Right ventricle myocardium inferior (tissue), 1 donor: Measurements from ENCODE around the gene SIGLEC14. TPM values are rescaled to one million over a fixed set of nuclear protein-coding genes. Genes with fewer than 3 reads are reported as not detected.
"Not testable (repeated sequence)": the region's sequence is repeated elsewhere in the genome, so short reads cannot be mapped to it uniquely, and the experiment has no call there.

Experiments used
- ATAC-seq: fragments of 200-7000 bp; cut with Tn5 transposase; one replicate; pipeline ENCODE4 v1.9.1; 2020; ENCODE audit warnings: mild to moderate bottlenecking, moderate library complexity
- DNase-seq: peaks from one replicate; pipeline ENCODE4 v3.0.0; 2021; ENCODE audit errors: missing footprints
- intact Hi-C: fragments of 100-400 bp; cut with DNase I; formaldehyde crosslinking; loops from one replicate; pipeline ENCODE4 v1.11.0; 2022
- long read RNA-seq: library from polyadenylated mRNA; unstranded; transcript quantifications from one replicate; pipeline ENCODE4 v2.0.0, GENCODE V29; 2021
- total RNA-seq: library from RNA; stranded (reverse); fragmentation: NEBNext Ultra II Directional; extraction: Animal tissue kit (Norgen Biotek cat#: 25700); gene quantifications from one replicate; pipeline ENCODE4 v1.2.1, GENCODE V29; 2021
- donor health status: DM: no; HTN: yes; CAD: no; lungs with severe emphysema.

The SIGLEC14 gene, protein sequence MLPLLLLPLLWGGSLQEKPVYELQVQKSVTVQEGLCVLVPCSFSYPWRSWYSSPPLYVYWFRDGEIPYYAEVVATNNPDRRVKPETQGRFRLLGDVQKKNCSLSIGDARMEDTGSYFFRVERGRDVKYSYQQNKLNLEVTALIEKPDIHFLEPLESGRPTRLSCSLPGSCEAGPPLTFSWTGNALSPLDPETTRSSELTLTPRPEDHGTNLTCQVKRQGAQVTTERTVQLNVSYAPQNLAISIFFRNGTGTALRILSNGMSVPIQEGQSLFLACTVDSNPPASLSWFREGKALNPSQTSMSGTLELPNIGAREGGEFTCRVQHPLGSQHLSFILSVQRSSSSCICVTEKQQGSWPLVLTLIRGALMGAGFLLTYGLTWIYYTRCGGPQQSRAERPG
- 1.2 TPM for total RNA-seq
- long read RNA-seq = 0 reads

GRCh38 chr19:51646730-51647129 is at the start of gene SIGLEC14:
Gene SIGLEC14, minus strand, starts transcription at chr19:51646825. Its CDS starts 66 bp downstream, at chr19:51646759.
- DNase-seq, intact Hi-C loops: not testable (repeated sequence)
- peak; percentile 39 for ATAC-seq

DNA sequence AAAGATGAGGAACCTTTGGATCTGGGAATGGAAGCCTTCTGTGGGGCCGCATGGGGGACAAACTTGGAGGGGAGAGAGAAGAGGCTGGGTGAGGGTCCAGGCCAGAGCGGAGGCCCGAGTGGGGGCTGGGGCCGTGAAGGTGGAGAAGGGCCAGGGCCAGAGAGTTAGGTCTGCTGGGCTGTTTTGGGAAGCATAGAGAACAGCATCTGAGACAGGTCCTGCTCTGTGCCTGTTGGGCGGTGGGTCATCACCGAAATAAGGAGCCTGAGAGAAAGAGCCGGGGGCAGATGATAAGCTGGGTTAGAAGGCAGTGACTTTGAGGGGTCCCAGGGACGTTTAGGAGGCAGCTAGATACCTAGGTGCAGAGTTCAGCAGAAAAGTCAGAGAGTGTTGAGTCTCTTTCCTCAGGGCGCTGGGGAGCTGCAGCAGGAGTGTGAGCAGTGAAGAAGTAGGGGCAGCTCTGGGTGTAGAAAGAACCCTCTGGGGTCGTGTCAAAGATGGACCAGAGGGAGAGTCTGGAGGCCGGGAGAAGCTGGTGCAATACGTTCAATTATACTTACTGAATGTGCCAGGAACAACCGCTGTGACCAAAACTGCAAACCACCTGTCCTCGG is 49.2 kb upstream of the SIGLEC14 start:
- no peak for ATAC-seq
- DNase-seq = no peak
- intact Hi-C loops = no loop called here

- intact Hi-C loops = no loop called here
- ATAC-seq (no peak), DNase-seq (no peak)
These were observed 48.5 kb upstream of the SIGLEC14 start for GRCh38 chr19:51695088-51695487.

DNA sequence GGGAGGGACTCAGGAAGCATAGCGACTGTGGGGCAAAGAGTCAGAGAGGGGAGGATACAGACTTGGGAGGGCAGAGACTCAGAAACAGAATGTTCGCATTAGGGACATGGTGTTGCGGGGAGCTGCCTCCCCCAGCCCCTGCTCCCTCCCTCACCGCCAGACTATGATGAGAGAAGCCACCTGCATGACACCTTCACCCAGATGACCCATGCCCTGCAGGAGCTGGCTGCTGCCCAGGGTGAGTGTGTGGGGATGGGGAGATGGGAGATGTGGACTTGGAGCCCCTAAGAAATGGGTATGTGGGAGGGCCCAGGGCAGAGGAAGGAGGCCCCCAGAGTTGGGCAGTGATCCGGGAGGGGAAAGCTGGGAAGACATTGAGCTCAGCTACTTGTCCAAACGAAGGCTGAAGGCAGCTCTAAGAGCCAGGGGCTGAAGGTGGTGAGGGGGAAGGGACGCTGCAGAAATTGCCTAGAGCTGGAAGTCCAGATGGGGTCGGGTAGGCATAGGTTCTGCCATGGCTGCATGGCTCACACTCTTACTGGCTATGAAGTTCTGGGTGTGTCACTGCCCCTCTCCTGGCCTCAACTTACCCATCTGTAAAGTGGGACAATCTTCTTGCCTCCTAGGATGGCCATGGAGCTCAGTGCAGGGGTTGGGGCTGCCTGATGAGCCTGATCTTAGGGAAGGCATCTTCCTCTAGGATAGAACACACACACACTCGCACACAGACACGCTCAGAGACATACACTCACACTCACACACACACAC is 47.9 kb upstream of the SIGLEC14 start:
- intact Hi-C loops = no loop called here
- DNase-seq (no peak), ATAC-seq (no peak)

- no peak for DNase-seq
- intact Hi-C loops = no loop called here
- no peak for ATAC-seq
These were observed 47.2 kb upstream of the SIGLEC14 start for GRCh38 chr19:51693819-51694218.

- no peak for DNase-seq
- no peak for ATAC-seq
These were observed 46.6 kb upstream of the SIGLEC14 start, which contains the start of gene SPACA6 for GRCh38 chr19:51693260-51693659. Gene SPACA6, plus strand, starts transcription at chr19:51693330. Its CDS starts 197 bp downstream, at chr19:51693527.

DNA sequence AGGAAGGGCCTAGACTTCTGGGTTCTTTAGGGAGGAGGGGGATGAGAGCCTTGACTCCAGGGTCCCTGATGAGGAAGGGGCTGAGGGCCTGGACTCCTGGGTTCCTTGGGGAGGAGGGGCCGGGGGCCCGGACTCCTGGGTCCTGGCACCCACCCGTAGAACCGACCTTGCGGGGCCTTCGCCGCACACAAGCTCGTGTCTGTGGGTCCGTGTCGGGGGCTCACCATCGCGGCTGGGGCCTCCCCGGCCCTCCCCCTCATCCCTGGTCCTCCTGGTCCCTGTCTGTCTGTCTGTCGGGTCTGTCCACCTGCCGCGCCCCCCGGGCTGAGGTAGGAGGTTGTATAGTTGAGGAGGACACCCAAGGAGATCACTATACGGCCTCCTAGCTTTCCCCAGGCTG is 45.8 kb upstream of the SIGLEC14 start:
- intact Hi-C loops = no loop called here
- no peak for DNase-seq
- ATAC-seq = no peak

More at GRCh38 chr19:51693260-51693659, 46.6 kb upstream of the SIGLEC14 start, which contains the start of gene SPACA6:
- intact Hi-C loops = no loop called here

DNA sequence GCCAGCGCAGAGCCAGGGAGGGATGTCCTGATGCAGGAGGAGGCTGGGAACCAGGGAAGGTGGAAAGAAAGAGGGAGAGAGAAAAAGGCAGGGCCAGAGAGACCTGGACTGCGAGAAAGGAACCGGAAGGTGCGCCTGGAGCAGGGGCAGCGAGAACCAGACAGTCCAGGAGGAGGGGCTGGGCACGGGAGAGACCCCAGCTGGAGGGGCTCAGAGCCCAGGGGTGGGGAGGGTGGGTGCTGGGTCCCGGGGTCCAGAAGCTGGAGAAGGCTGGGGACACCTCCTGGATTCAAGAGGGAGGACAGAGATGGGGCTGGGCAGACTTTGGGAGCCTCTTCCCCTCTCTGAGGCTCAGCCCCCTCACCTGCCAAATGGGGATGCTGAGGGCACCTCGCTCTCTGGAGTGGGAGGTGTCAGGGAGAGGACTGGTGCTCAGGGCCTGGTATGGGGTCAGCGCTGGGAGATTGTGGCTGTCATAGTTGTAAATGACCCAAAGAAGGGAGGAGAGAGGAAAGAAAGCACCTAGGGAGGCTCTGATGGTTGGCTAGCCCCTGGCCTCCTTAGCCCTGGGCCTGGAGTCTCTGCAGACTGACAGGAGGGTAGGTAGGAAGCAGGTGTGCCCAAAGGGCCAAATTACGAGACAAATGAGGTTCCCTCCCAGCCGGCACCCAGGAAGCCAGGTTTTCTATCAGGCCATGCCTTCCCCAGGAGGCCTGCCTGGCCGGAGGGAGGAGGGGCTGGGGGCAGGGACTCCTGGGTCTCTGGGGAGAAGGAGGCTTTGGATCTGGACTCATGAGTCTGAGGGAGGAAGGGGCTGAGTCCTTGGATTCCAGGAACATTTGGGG is 45.2 kb upstream of the SIGLEC14 start:
- ATAC-seq (no peak), DNase-seq (no peak)
- intact Hi-C loops = no loop called here

GRCh38 chr19:51691074-51691583 is 44.5 kb upstream of the SIGLEC14 start:
- DNase-seq (no peak), ATAC-seq (no peak)
- intact Hi-C loops = no loop called here

DNA sequence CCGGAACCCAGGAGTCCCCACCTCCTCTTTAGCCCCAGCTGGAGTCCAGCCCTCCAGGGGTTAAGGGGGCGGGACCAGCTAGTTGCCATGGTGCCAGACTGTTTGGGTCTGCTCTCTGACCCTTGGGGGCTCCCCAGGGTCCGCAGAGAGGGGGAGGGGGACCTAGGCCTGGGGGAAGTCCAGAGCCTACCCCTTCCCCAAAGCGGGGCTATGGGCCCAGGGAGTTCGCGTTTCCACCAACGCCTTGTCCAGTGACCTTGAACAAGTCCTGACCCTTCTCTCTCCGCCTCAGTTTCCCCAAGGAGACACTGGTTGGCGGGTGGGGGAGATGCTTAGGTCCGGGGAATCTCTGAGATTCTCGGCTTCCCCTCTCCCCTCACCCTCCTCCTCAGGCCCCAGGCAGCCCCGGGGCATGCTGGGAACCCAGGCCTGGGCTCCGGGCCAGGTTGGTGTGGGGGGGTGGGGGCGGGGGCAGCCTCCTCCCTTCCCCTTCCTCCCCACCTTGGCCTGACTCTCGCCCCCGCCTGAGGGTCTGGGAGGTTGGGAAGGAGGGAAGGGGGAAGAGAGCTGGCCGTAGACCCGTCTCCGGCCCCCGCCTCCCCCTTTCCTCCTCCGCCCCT is 43.9 kb upstream of the SIGLEC14 start:
- DNase-seq = peak; percentile 82
- intact Hi-C loops = no loop called here

GRCh38 chr19:51689751-51690453 is 43.3 kb upstream of the SIGLEC14 start:
- intact Hi-C loops = loop anchor here (2.0 kb wide), 4 partner anchors 13 to 501 kb away; partner anchors contain the start of genes ETFB and PPP2R1A
- ATAC-seq (no peak), DNase-seq (no peak)

More for the DNA sequence above, 43.9 kb upstream of the SIGLEC14 start:
- peak; percentile 32 for ATAC-seq

DNA sequence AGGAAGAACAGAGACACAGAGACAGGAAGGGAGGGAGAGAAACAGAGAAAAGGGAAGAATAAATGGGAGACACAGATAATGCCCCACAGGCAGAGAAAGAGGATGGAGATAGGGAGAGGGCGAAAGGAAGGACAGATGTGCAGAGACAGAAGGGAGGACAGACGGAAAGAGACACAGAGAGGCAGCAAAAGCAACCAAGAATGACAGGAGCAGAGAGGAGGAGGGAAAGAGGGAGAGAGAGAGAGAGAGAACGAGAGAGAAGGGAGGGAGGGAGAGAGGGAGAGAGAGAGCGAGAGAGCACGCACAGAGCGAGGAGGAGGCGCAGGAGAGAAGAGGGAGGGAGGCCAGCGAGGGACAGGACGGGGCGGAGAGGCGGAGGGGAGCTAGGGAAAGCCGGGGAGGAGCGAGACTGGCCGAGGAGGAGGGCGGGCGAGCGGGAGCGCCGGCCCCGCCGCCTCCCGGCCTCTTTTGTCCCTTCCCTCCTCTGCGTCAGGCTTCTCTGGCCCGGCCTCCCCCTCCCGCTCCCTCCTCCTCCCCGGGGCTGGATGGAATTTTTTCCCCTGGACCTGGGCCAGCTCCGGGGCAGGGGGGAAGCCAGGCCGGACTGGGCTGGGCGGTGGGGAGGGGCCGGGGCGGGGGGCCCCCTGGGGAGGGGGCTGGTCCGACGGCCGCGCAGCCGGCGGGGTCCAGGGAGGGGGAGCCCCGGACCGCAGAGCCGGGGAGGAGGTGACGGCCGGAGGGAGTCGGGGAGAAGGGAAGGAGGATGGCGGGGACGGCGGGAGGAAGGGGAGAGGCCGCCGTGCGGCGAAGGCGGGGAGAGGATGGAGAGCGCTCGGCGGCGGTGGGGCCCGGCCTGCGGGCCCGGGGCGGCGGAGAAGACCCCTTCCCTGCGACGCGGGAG is 42.3 kb upstream of the SIGLEC14 start:
- intact Hi-C loops = loop anchor here (2.0 kb wide), 4 partner anchors 14 to 502 kb away; partner anchors contain the start of genes ETFB and PPP2R1A
- ATAC-seq (peak; percentile 90), DNase-seq (peak; percentile 91)

- peak; percentile 65 for ATAC-seq
- intact Hi-C loops = loop anchor here (2.0 kb wide), 4 partner anchors 15 to 503 kb away; partner anchors contain the start of genes ETFB and PPP2R1A
- peak; percentile 80 for DNase-seq
These were observed 41.4 kb upstream of the SIGLEC14 start for GRCh38 chr19:51687791-51688670.

DNA sequence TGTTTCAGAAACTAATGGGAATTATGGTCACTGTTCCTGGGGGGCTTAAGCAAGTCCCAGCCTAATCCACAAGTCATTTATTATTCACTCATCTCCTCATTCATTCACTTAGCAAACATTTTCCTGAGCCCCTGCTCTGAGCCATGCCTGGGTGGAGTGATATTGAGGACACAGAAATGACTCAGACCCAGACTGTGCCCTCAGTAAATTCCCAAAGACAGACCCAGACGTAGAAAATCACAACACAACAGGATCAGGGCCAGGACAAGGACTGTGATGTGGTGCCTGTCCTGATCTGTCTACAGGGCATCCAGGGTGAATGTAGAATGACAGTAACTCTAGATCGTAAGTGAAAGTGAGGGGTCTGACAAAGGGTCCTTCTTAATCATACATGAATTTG is 39.5 kb upstream of the SIGLEC14 start:
- ATAC-seq (no peak), DNase-seq (no peak)
- intact Hi-C loops = no loop called here

- intact Hi-C loops = no loop called here
- ATAC-seq (peak; percentile 50), DNase-seq (no peak)
These were observed 34.8 kb upstream of the SIGLEC14 start for GRCh38 chr19:51681286-51681941.
